Globus pallidus (tissue), 1 donor: ENCODE data around the gene SETD7.
A peak's percentile ranks its signal among the peaks of the same experiment; 100 is the strongest.
"Not testable (repeated sequence)": the region's sequence is repeated elsewhere in the genome, so short reads cannot be mapped to it uniquely, and the experiment has no call there.

Source experiments
- DNase-seq: peaks from one replicate; pipeline ENCODE4 v3.0.0-alpha.2; 2015; ENCODE audit warnings: low spot score

SETD7 gene

DNA sequence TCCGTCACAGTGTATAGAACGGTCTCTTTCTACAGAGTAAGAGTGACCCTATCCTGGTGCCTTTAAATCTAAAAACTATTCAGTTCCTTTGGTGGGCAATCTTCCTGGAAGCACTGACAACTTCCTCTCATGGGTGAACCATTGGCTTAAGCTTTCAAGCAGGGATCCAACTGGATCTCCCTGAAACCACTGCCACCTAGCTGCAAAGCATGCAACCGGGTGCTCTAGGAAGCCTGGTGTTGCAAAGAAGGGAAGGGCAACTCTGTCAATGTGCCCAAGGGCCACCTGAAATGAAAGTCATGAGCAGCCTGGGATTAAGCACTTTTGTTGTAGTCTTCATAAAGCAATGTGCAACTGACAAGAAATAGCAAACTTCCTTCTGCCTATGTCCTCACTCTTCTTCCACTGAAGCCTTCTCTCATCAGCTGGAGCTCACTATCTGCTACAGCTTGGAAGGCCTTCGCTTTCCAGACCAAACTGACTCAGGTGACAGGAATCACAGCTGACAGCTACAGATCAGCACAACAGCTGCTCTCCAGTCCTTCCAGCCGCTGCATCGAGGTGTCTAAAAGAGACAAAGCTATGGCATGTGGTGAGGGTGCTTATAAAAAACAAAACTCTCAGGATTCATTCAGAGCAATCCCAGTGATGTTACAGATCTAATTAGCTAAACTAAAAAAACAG lies 46.1 kb downstream of the SETD7 start:
- DNase-seq, result peak; percentile 45

DNA sequence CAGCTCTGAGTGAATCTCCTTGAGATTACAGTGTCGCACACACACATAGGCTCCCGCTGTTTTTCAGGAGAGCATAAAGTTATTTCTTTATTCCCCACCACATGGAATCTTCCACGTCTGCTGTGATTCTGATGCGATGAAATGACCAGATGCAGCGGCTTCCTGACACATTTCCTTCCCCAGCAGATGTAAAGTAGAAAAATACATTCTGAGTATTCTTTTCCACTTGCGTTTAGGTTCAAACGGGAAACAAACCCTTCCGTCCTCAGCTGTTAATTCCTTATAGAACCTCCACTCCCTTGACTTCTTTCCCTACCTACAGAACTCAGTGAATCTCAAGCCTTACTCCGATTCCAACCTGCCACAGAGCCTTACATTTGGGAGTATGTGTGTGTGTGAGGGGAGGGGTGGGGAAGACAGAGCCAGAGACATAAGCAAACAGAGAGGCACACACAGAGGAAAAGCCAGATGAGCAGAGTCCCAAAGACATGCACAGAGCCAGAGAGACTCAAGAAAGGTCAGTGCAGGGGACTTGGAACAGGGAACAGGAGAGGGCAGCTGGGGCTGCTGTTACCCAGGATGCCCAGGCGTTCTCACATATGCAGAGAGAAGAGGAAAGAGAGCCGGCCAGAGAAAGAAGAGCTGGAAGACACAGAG lies 47.3 kb downstream of the SETD7 start:
- DNase-seq, result no peak

DNA sequence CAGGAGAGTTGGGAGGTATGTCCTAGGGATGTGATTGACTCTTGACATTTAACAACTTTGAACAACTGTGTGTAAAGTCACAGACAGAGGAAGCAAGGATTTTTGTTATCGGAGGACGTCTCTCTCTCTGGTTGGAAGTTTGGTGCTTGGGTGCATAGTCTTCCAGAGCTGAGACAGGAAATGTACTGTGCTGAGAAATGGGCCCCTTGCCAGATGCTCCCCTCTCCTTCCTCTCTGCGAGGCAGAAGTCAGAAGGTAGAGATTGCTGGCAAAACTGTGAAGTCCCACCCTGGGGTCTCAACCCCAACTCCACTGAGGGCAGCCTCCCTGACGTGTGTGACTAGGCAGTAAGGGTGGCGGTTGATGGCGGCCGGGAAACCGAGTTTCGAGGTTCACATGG lies 49.2 kb downstream of the SETD7 start:
- DNase-seq, result no peak

- DNase-seq, result no peak
Measured at GRCh38 chr4:139503622-139504166, 52.3 kb downstream of the SETD7 start.

DNA sequence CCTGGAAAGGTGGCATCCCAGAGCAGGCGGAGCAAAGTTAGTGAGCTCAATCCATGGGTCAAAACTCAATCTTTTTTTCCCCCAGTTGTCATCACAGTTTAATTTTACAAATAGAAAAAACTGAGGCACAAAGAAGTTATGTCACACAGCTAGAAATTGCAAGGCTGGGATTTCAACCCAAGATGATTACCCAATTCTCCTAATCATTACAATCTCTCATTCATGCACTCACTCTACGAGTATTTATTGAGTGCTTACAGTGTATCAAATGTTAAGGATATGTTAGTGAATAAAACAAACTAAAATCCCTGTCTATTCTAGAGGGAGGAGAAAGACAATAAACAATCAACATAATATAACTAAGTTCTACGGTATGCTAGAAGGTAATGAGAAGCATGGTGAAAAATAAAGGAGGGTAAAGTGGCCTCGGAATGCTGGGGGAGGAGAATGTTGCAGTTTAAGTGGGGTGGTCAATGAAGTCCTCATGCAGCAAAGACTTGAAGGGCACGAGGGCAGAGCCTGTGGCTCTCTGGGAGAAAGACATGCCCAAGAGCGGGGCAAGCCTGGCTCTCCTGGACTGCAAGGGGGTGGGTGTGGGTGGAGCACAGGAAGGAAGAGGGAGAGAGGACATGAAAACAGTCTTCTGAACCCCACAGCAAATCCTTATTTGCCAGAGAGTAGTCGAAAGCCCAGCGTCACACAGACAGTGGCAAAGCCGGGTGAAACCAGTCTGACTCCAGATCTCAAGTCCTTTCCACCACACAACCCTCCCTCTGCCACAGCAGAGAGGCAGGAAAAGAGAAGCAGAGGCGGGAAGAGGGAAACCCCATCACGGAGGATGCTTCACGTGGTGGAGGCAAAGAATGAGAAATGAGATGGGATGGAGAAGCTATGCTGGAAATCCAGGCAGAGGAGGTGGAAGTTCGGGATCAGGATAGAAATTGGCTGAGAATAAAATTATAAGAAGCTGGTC lies 53.8 kb downstream of the SETD7 start:
- DNase-seq, result no peak

- no peak for DNase-seq
Measured at GRCh38 chr4:139501527-139501926, 54.5 kb downstream of the SETD7 start.

- DNase-seq, result no peak
Measured at GRCh38 chr4:139501117-139501516, 54.9 kb downstream of the SETD7 start.

- no peak for DNase-seq
Measured at GRCh38 chr4:139499186-139499585, 56.8 kb downstream of the SETD7 start.

DNA sequence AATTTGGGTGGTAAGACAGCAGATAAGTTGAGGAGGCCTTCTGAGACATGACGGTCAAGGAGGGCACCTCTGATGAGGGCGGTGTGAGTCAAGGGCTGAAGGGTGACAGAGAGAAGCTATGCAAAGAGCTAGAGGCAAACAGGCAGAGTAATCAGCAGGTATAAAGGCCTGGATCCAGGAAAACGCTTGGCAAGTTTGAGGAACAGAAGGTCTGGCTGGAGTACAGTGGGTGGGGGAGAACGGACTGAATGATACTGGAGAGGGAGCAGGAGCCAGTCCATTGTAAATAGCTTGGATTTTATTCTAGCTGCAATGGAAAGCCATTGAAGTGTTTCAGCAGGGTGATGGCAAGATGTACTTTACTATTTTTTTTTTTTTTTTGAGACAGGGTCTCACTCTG lies 62.8 kb downstream of the SETD7 start:
- no peak for DNase-seq

- no peak for DNase-seq
Measured at GRCh38 chr4:139492429-139492828, 63.6 kb downstream of the SETD7 start.

DNA sequence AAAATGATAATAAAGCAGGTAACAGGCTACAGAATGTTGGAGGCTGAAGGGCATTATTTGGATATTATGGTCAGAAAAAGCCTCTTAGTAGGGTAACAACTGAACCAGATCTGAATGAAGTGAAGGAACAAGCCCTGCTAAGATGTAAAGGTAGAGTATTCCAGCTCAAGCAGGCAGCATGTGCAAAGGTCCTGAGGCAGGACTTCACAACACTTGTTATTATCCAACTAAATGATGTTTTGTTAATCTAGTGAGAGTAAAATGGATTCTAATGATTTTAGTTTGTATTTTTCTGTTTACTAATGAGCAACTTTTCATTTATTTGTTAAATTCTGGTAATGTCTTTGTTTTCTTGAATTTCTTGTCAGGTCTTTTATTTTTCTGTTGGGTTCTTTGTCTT lies 66.4 kb downstream of the SETD7 start:
- DNase-seq, result no peak

DNA sequence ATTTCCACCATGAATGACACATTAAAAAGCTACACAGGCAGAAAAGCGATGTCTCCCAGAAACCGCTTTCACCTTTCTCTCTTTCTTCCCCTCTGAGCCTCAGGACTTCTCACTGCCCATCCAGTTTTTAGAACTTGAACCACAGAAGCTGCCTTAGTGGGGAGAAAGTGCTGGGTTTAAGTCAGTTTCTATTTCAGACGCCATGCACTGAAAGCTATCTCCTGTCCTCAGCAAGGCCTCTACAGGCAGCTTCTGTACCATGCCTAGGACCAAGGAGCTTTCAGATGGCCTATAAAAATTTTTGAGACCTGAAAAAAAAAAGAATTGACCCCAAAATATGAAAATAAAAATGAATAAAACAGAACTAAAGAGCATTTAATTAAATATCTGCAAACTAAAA lies 67.6 kb downstream of the SETD7 start:
- DNase-seq, result no peak

GRCh38 chr4:139484783-139485311 lies 71.2 kb downstream of the SETD7 start:
- DNase-seq, result no peak

- no peak for DNase-seq
Measured at GRCh38 chr4:139483000-139483399, 73.0 kb downstream of the SETD7 start.

DNA sequence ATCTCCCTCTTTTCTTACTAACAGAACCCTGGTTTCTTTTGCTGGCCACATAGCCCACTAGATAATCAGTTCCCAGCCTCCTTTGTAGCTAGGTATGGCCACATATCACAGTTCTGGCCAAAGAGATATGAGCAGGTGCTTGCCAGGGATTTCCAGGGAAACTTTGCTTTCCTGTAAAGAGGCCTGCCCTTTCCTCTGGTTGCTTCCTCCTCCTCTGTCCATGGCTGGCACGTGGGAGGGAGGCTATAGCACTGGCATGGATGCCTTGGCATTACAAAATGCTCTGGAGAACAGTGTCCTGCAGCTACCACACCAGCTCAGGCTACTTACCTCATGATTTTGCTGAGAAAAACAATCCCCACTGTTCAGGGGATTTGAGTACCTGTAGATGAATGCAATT lies 74.6 kb downstream of the SETD7 start:
- DNase-seq, result no peak

DNA sequence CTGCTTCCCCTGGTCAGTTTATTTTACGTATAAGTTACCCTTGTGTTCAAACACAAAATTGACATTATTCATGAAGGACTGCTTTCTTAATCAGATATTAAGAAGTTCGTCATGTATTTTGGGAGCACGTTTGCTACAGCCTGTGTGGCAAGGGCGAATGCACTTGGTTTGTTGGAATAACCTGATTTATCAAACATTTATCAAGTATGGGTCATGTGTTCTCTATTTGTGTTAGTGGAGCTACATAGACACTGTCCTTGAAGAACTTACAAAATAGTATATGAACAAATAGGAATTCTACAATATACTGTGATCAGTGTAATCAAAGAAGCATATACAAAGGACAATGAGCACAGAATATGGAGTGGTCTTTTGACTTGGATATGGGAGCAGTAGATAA lies 79.7 kb downstream of the SETD7 start:
- DNase-seq, result no peak

- no peak for DNase-seq
Measured at GRCh38 chr4:139472852-139473251, 83.2 kb downstream of the SETD7 start.

- DNase-seq, result no peak
Measured at GRCh38 chr4:139470997-139471665, 84.9 kb downstream of the SETD7 start.

DNA sequence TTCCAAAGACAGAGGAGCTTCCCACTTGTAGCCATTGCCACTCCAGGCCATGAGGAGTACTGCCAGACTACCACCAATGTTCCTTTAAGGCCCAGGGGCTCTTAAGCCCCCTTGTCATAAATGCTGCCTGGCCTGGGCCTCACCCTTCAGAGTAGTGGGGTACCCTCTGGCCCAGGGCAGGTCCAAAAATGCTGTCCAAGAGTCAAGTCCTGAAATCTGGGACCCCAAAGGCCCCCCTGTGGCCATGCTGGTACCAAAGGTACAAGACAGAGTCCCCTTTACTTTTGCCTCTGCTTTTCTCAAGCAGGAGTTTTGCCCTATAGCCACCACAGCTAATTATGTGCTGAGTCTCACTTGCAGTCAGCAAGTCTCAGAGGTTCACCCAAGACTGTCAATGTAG lies 85.7 kb downstream of the SETD7 start:
- no peak for DNase-seq

DNA sequence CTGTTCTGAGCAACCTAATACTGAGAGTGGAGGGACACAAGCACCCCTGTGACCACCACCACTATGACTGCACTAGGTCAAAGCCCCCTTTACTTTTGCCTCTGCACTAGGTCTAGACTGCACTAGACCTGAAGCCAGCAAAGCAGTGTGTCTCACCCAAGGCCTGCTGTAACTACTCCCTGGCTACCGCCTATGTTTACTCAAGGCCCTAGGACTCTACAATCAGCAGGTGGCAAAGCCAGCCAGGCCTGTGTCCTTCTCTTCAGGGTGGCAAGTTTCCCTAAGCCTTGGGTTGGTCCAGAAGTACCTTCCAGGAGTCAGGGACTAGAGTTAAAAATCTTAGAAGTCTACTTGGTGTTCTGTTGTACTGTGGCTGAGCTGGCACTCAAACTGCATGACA lies 86.2 kb downstream of the SETD7 start:
- no peak for DNase-seq

- DNase-seq, result no peak
Measured at GRCh38 chr4:139469216-139469615, 86.8 kb downstream of the SETD7 start.

GRCh38 chr4:139468756-139469155 lies 87.3 kb downstream of the SETD7 start:
- not testable (repeated sequence) for DNase-seq
